Hepatocyte (in vitro differentiated cells): ENCODE measurements around the gene NCF2.

Experiments
- CTCF ChIP-seq: fragments of 200-600 bp; sonication (generic); IDR thresholded peaks from 2 replicates; pipeline ENCODE4 v1.5.1; 2016; ENCODE audit warnings: antibody characterized with exemption, mild to moderate bottlenecking; ENCODE audit not compliant: poor library complexity
- EZH2 ChIP-seq: fragments of 200-600 bp; sonication (generic); IDR thresholded peaks from 2 replicates; pipeline ENCODE4 v1.6.1; 2016; ENCODE audit warnings: antibody characterized with exemption, mild to moderate bottlenecking, borderline replicate concordance
- EZH2phosphoT487 ChIP-seq: fragments of 200-600 bp; sonication (generic); IDR thresholded peaks from one replicate; pipeline ENCODE4 v1.6.1; 2018; ENCODE audit warnings: antibody characterized with exemption, mild to moderate bottlenecking, low read depth, moderate library complexity; ENCODE audit not compliant: unreplicated experiment, severe bottlenecking

- TF ChIP-seq CTCF (no peak), EZH2 (no peak), EZH2phosphoT487 (no peak)
Measured at GRCh38 chr1:183632964-183633363, 42.7 kb upstream of the NCF2 start.
